HepG2 (cell line): ENCODE measurements around the gene NOTUM. TPM values are rescaled to one million over a fixed set of nuclear protein-coding genes. Genes with fewer than 3 reads are reported as not detected.
A peak's percentile ranks its signal among the peaks of the same experiment; 100 is the strongest.

ENCODE experiments used
- ADNP ChIP-seq: sonication (generic); formaldehyde crosslinking; IDR thresholded peaks from 2 replicates; pipeline ENCODE4 v1.4.0; 2020; ENCODE audit warnings: missing genetic modification reagents
- ARHGAP35 ChIP-seq: sonication (generic); formaldehyde crosslinking; IDR thresholded peaks from 2 replicates; pipeline ENCODE4 v1.9.0; 2022; ENCODE audit warnings: mild to moderate bottlenecking, inconsistent platforms, moderate library complexity, missing genetic modification reagents, borderline replicate concordance
- CBX2 ChIP-seq, 2 experiments: fragments of 200-600 bp in 1 of 2; sonication (generic); formaldehyde crosslinking in 1 of 2; IDR thresholded peaks; 2 replicates each; pipeline versions ENCODE4 v1.7.0 to v1.8.1; 2018 to 2022; ENCODE audit warnings: low read depth in 2 of 2, low read length in 1 of 2, mild to moderate bottlenecking in 1 of 2, missing genetic modification reagents in 1 of 2
- ELF4 ChIP-seq: sonication (generic); formaldehyde crosslinking; IDR thresholded peaks from 2 replicates; pipeline ENCODE4 v1.5.0; 2020; ENCODE audit warnings: missing genetic modification reagents, mild to moderate bottlenecking, moderate library complexity, borderline replicate concordance
- NPAS2 ChIP-seq: sonication (generic); formaldehyde crosslinking; IDR thresholded peaks from 2 replicates; pipeline ENCODE4 v1.8.0; 2022; ENCODE audit warnings: mild to moderate bottlenecking, missing genetic modification reagents, borderline replicate concordance
- SP1 ChIP-seq, 2 experiments: fragments of 450-650 bp in 1 of 2; sonication (generic) in 1 of 2; formaldehyde crosslinking in 1 of 2; IDR thresholded peaks; 2 replicates each; pipeline versions ENCODE4 v1.4.0 to v1.6.1; 2016 to 2020; ENCODE audit warnings: missing genetic modification reagents in 1 of 2
- SSRP1 ChIP-seq: IDR thresholded peaks from 2 replicates; pipeline ENCODE4 v1.6.1; 2016; ENCODE audit warnings: control low read depth
- ZBED4 ChIP-seq: sonication (generic); formaldehyde crosslinking; IDR thresholded peaks from 2 replicates; pipeline ENCODE4 v1.4.0; 2020; ENCODE audit warnings: missing genetic modification reagents, borderline replicate concordance
- ZKSCAN1 ChIP-seq: fragments of 150-350 bp; IDR thresholded peaks from 2 replicates; pipeline ENCODE4 v1.6.1; 2014; ENCODE audit warnings: low read length
- ZNF567 ChIP-seq: sonication (generic); formaldehyde crosslinking; IDR thresholded peaks from 2 replicates; pipeline ENCODE4 v1.8.1; 2023; ENCODE audit warnings: mild to moderate bottlenecking, missing genetic modification reagents, borderline replicate concordance
- ZZZ3 ChIP-seq: sonication (generic); formaldehyde crosslinking; IDR thresholded peaks from 2 replicates; pipeline ENCODE4 v1.4.0; 2020; ENCODE audit warnings: missing genetic modification reagents, mild to moderate bottlenecking, borderline replicate concordance
- polyA plus RNA-seq, 8 experiments: library from polyadenylated mRNA; depleted of rRNA in 3 of 8; stranded (reverse) in 7 of 8; unstranded in 1 of 8; fragments of >200 nt; fragmentation: Illumina TruSeq in 4 of 8; extraction: Trizol in 4 of 8; gene quantifications; 2 replicates each; pipeline versions ENCODE4 v1.2.1 to v1.2.3, GENCODE V29; 2011 to 2016; ENCODE audit warnings: low read depth in 4 of 8, missing spikeins in 1 of 8, mixed read lengths in 1 of 8; ENCODE audit not compliant: insufficient read depth in 1 of 8
- total RNA-seq, 5 experiments: library from RNA; depleted of rRNA; stranded (reverse); fragments of >200 nt; fragmentation: Illumina TruSeq; extraction: Trizol; gene quantifications; 2 replicates each; pipeline ENCODE4 v1.2.3, GENCODE V29; 2016; ENCODE audit warnings: low read depth in 1 of 5
- TF ChIP-seq, protein P1 (sequence below): sonication (generic); formaldehyde crosslinking; IDR thresholded peaks from 2 replicates; pipeline ENCODE4 v1.4.0; 2020; ENCODE audit warnings: missing genetic modification reagents
- TF ChIP-seq, protein P2 (sequence below): sonication (generic); formaldehyde crosslinking; IDR thresholded peaks from 2 replicates; pipeline ENCODE4 v1.5.1; 2020; ENCODE audit warnings: missing genetic modification reagents, mild to moderate bottlenecking, borderline replicate concordance
- TF ChIP-seq, protein P3 (sequence below): sonication (generic); formaldehyde crosslinking; IDR thresholded peaks from 2 replicates; pipeline ENCODE4 v1.8.0; 2022; ENCODE audit warnings: mild to moderate bottlenecking, missing genetic modification reagents; ENCODE audit not compliant: insufficient replicate concordance

NOTUM gene
- total and polyA plus RNA-seq, 2 of the 13 experiments (the other 11 are each of a cell fraction or from before 2014, with no cell fraction given): 150 to 160 TPM

GRCh38 chr17:81990836-81991683 lies 30.1 kb upstream of the NOTUM start (continued):
- TF ChIP-seq, protein P1, sequence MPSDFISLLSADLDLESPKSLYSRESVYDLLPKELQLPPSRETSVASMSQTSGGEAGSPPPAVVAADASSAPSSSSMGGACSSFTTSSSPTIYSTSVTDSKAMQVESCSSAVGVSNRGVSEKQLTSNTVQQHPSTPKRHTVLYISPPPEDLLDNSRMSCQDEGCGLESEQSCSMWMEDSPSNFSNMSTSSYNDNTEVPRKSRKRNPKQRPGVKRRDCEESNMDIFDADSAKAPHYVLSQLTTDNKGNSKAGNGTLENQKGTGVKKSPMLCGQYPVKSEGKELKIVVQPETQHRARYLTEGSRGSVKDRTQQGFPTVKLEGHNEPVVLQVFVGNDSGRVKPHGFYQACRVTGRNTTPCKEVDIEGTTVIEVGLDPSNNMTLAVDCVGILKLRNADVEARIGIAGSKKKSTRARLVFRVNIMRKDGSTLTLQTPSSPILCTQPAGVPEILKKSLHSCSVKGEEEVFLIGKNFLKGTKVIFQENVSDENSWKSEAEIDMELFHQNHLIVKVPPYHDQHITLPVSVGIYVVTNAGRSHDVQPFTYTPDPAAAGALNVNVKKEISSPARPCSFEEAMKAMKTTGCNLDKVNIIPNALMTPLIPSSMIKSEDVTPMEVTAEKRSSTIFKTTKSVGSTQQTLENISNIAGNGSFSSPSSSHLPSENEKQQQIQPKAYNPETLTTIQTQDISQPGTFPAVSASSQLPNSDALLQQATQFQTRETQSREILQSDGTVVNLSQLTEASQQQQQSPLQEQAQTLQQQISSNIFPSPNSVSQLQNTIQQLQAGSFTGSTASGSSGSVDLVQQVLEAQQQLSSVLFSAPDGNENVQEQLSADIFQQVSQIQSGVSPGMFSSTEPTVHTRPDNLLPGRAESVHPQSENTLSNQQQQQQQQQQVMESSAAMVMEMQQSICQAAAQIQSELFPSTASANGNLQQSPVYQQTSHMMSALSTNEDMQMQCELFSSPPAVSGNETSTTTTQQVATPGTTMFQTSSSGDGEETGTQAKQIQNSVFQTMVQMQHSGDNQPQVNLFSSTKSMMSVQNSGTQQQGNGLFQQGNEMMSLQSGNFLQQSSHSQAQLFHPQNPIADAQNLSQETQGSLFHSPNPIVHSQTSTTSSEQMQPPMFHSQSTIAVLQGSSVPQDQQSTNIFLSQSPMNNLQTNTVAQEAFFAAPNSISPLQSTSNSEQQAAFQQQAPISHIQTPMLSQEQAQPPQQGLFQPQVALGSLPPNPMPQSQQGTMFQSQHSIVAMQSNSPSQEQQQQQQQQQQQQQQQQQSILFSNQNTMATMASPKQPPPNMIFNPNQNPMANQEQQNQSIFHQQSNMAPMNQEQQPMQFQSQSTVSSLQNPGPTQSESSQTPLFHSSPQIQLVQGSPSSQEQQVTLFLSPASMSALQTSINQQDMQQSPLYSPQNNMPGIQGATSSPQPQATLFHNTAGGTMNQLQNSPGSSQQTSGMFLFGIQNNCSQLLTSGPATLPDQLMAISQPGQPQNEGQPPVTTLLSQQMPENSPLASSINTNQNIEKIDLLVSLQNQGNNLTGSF: no peak
- TF ChIP-seq ZKSCAN1: no peak
- TF ChIP-seq ZNF567 (CRISPR knock-in tag): peak; percentile 98
- TF ChIP-seq, protein P2, sequence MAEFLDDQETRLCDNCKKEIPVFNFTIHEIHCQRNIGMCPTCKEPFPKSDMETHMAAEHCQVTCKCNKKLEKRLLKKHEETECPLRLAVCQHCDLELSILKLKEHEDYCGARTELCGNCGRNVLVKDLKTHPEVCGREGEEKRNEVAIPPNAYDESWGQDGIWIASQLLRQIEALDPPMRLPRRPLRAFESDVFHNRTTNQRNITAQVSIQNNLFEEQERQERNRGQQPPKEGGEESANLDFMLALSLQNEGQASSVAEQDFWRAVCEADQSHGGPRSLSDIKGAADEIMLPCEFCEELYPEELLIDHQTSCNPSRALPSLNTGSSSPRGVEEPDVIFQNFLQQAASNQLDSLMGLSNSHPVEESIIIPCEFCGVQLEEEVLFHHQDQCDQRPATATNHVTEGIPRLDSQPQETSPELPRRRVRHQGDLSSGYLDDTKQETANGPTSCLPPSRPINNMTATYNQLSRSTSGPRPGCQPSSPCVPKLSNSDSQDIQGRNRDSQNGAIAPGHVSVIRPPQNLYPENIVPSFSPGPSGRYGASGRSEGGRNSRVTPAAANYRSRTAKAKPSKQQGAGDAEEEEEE: no peak
- TF ChIP-seq SP1 (IDR thresholded peaks at IDR 0.05): no peak
- no peak for TF ChIP-seq SP1 (CRISPR knock-in tag; IDR thresholded peaks at IDR 0.05)
- TF ChIP-seq NPAS2 (CRISPR knock-in tag): no peak
- peak; percentile 25; the same call in 1 of the 2 replicates for TF ChIP-seq SSRP1 (CRISPR knock-in tag)
- TF ChIP-seq ARHGAP35 (CRISPR knock-in tag): no peak
- TF ChIP-seq ZBED4: no peak
- TF ChIP-seq, protein P3, sequence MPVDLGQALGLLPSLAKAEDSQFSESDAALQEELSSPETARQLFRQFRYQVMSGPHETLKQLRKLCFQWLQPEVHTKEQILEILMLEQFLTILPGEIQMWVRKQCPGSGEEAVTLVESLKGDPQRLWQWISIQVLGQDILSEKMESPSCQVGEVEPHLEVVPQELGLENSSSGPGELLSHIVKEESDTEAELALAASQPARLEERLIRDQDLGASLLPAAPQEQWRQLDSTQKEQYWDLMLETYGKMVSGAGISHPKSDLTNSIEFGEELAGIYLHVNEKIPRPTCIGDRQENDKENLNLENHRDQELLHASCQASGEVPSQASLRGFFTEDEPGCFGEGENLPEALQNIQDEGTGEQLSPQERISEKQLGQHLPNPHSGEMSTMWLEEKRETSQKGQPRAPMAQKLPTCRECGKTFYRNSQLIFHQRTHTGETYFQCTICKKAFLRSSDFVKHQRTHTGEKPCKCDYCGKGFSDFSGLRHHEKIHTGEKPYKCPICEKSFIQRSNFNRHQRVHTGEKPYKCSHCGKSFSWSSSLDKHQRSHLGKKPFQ: no peak
- TF ChIP-seq ELF4 (CRISPR knock-in tag): no peak
- peak; percentile 42; the same call in 1 of the 2 replicates for TF ChIP-seq ZZZ3 (CRISPR knock-in tag)
- no peak for TF ChIP-seq ADNP (CRISPR knock-in tag)
- TF ChIP-seq CBX2 (IDR thresholded peaks at IDR 0.05; ENCODE audit: low read depth, low read length): no peak
- peak; percentile 98; the same call in 1 of the 2 replicates for TF ChIP-seq CBX2 (CRISPR knock-in tag; IDR thresholded peaks at IDR 0.05; ENCODE audit: low read depth)
